ENCODE measurements around the gene COQ8A. TPM values are rescaled to one million over a fixed set of nuclear protein-coding genes. Genes with fewer than 3 reads are reported as not detected.
"Not testable (repeated sequence)": the region's sequence is repeated elsewhere in the genome, so short reads cannot be mapped to it uniquely, and the experiment has no call there.

COQ8A gene
- total RNA-seq, 1 donor from 2014 or later, result 29.7 TPM

- DNase-seq (ENCODE audit: extremely low spot score, unreplicated experiment), result no peak
- Mint-ChIP-seq H3K4me1 (ENCODE audit: unreplicated experiment) (peaks cover 44% of the 10 kb centered on the region), H3K27me3 (no peaks in the 10 kb centered on the region), H3K9me3 (peaks cover 6% of the 10 kb centered on the region), H3K36me3 (peaks cover 22% of the 10 kb centered on the region), H3K27ac (peak overlapping the region; percentile 12), H3K4me3 (no peak overlapping the region)
- TF ChIP-seq CTCF (conservative IDR thresholded peaks at IDR 0.05), result no peak
Observed at GRCh38 chr1:226994586-226995364, 54.7 kb downstream of the COQ8A start.

DNA sequence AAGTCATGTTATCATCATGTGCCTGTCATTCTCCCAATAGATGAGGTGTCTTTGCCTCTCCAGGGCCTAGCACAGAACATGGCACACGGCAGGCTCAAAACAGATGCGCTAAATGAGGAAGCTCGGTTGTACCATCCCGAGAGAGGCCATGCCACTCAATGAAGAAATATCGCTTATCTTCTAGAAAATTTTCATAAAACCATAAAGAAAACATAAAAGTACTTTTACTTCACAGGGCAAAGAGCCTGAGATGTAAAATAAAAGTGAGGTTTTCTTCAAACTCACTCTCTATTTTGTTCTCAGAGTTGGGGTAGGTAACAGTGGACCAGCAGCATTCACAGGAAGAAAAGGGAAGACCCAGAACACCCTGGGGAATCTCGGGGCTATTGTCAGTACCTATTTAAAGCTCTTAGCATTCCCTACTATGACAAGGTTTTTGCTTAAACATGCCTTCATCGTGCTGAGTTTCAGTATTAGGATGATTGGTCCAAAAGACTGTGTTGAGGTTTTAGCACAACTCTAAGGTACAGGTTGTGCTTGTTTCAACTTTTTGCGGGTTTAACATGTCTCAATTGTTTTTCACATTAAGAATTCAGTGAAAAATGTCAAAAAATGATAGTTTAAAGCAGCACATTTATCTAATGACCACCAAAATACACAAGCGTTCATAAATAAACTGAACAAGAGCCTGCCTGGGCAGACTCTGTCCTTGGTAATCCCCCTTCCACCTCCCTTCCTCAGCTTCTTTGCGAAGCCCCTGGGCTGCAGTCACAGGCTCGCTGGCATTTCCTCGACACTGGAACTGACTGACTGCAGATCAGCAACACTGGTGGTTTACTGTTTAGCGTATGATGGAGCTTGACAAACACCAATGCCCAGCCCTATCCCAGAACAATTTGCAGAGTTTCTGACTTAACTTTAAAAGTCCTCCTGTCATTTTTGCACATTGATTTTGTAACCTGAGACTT, 55.6 kb downstream of the COQ8A start:
- no peak for DNase-seq (ENCODE audit: extremely low spot score, unreplicated experiment)
- no peak overlapping the region for H3K4me3 Mint-ChIP-seq
- H3K27me3 Mint-ChIP-seq, result no peaks in the 10 kb centered on the region
- peaks cover 6% of the 10 kb centered on the region for H3K9me3 Mint-ChIP-seq
- TF ChIP-seq CTCF (conservative IDR thresholded peaks at IDR 0.05), result no peak
- H3K36me3 Mint-ChIP-seq, result peaks cover 22% of the 10 kb centered on the region
- H3K27ac Mint-ChIP-seq, result peak overlapping the region; percentile 12
- peaks cover 41% of the 10 kb centered on the region for H3K4me1 Mint-ChIP-seq (ENCODE audit: unreplicated experiment)

GRCh38 chr1:226999579-226999978, 59.5 kb downstream of the COQ8A start:
- not testable (repeated sequence) for H3K27me3 Mint-ChIP-seq; H3K9me3 Mint-ChIP-seq; DNase-seq (ENCODE audit: extremely low spot score, unreplicated experiment); H3K27ac Mint-ChIP-seq; H3K4me3 Mint-ChIP-seq
- Mint-ChIP-seq H3K4me1 (ENCODE audit: unreplicated experiment) (peaks cover 19% of the 10 kb centered on the region), H3K36me3 (peaks cover 24% of the 10 kb centered on the region)

DNA sequence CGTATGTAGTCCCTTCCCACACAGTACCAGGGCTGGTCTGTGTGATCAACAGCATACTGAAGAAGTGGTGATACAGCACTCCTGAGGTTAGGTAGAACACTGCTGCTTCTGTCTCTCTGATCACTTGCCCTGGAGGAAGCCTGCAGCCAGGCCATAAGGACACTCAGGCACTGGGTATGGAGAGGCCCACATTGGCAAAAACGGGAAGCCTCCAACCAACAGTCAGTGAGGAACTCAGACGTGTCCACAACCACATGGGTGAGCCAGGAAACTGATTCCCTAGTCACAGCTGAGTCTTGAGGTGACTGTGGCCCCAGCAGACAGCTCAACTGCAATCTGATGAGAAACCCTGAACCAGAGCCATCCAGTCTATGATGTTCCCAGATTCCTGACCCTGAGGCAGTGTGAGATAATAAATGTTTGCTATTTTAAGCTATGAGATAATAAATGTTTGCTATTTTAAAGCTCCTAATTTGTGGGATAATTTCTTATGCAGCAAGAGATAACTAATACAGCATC, 62.5 kb downstream of the COQ8A start:
- no peak overlapping the region for H3K27ac Mint-ChIP-seq
- no peaks in the 10 kb centered on the region for H3K27me3 Mint-ChIP-seq
- no peak for TF ChIP-seq CTCF (conservative IDR thresholded peaks at IDR 0.05)
- DNase-seq (ENCODE audit: extremely low spot score, unreplicated experiment), result no peak
- H3K4me3 Mint-ChIP-seq, result no peak overlapping the region
- H3K36me3 Mint-ChIP-seq, result peaks cover 20% of the 10 kb centered on the region
- H3K9me3 Mint-ChIP-seq, result peaks cover 3% of the 10 kb centered on the region
- H3K4me1 Mint-ChIP-seq (ENCODE audit: unreplicated experiment), result no peaks in the 10 kb centered on the region

- DNase-seq (ENCODE audit: extremely low spot score, unreplicated experiment), result no peak
- Mint-ChIP-seq H3K36me3 (peaks cover 16% of the 10 kb centered on the region), H3K27ac (no peak overlapping the region), H3K4me3 (no peak overlapping the region), H3K27me3 (no peaks in the 10 kb centered on the region), H3K4me1 (ENCODE audit: unreplicated experiment) (no peaks in the 10 kb centered on the region), H3K9me3 (no peaks in the 10 kb centered on the region)
- TF ChIP-seq CTCF (conservative IDR thresholded peaks at IDR 0.05), result no peak
Observed at GRCh38 chr1:227003165-227003564, 63.1 kb downstream of the COQ8A start.
